ENCODE measurements around the gene ADGRA1.

DNA sequence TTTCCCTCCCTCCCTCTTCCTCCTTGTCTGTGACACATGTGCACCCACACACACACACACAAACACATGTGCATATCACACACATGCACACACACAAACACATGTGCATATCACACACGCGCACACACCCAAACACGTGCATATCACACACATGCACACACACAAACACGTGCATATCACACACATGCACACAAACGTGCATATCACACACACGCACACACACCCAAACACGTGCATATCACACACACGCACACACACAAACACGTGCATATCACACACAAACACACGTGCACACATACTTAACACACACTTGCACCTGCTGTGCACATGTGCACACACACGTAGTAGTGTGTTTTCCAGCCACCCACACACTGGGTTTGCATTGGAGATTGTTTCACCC lies 42.9 kb downstream of the ADGRA1 start:
- TF ChIP-seq, protein P1, sequence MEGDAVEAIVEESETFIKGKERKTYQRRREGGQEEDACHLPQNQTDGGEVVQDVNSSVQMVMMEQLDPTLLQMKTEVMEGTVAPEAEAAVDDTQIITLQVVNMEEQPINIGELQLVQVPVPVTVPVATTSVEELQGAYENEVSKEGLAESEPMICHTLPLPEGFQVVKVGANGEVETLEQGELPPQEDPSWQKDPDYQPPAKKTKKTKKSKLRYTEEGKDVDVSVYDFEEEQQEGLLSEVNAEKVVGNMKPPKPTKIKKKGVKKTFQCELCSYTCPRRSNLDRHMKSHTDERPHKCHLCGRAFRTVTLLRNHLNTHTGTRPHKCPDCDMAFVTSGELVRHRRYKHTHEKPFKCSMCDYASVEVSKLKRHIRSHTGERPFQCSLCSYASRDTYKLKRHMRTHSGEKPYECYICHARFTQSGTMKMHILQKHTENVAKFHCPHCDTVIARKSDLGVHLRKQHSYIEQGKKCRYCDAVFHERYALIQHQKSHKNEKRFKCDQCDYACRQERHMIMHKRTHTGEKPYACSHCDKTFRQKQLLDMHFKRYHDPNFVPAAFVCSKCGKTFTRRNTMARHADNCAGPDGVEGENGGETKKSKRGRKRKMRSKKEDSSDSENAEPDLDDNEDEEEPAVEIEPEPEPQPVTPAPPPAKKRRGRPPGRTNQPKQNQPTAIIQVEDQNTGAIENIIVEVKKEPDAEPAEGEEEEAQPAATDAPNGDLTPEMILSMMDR (IDR thresholded peaks at IDR 0.05), result no peak
- TF ChIP-seq POLR2A (IDR thresholded peaks at IDR 0.05) (no peak), POLR2AphosphoS5 (IDR thresholded peaks at IDR 0.05) (no peak)
